ENCODE measurements around the gene CCNB1.
"Not testable (repeated sequence)": the region's sequence is repeated elsewhere in the genome, so short reads cannot be mapped to it uniquely, and the experiment has no call there.

DNA sequence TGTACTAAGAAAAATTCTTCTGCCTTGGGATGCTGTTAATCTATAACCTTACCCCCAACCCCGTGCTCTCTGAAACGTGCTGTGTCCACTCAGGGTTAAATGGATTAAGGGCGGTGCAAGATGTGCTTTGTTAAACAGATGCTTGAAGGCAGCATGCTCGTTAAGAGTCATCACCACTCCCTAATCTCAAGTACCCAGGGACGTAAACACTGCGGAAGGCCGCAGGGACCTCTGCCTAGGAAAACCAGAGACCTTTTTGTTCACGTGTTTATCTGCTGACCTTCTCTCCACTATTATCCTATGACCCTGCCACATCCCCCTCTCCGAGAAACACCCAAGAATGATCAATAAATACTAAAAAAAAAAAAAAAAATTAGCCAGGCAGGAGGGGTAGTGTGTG, 53.9 kb downstream of the CCNB1 start:
- TF ChIP-seq, protein P1, sequence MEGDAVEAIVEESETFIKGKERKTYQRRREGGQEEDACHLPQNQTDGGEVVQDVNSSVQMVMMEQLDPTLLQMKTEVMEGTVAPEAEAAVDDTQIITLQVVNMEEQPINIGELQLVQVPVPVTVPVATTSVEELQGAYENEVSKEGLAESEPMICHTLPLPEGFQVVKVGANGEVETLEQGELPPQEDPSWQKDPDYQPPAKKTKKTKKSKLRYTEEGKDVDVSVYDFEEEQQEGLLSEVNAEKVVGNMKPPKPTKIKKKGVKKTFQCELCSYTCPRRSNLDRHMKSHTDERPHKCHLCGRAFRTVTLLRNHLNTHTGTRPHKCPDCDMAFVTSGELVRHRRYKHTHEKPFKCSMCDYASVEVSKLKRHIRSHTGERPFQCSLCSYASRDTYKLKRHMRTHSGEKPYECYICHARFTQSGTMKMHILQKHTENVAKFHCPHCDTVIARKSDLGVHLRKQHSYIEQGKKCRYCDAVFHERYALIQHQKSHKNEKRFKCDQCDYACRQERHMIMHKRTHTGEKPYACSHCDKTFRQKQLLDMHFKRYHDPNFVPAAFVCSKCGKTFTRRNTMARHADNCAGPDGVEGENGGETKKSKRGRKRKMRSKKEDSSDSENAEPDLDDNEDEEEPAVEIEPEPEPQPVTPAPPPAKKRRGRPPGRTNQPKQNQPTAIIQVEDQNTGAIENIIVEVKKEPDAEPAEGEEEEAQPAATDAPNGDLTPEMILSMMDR (IDR thresholded peaks at IDR 0.05) = not testable (repeated sequence)
- not testable (repeated sequence) for TF ChIP-seq POLR2A (IDR thresholded peaks at IDR 0.05)

All from lower leg skin (tissue), 3 donors.